ENCODE measurements around the gene S1PR1. TPM values are rescaled to one million over a fixed set of nuclear protein-coding genes. Genes with fewer than 3 reads are reported as not detected.

Gene S1PR1
- total and polyA plus RNA-seq, 2 donors (not counting 3 experiments of a cell fraction or from before 2014, with no cell fraction given): 137 to 387 TPM

DNA sequence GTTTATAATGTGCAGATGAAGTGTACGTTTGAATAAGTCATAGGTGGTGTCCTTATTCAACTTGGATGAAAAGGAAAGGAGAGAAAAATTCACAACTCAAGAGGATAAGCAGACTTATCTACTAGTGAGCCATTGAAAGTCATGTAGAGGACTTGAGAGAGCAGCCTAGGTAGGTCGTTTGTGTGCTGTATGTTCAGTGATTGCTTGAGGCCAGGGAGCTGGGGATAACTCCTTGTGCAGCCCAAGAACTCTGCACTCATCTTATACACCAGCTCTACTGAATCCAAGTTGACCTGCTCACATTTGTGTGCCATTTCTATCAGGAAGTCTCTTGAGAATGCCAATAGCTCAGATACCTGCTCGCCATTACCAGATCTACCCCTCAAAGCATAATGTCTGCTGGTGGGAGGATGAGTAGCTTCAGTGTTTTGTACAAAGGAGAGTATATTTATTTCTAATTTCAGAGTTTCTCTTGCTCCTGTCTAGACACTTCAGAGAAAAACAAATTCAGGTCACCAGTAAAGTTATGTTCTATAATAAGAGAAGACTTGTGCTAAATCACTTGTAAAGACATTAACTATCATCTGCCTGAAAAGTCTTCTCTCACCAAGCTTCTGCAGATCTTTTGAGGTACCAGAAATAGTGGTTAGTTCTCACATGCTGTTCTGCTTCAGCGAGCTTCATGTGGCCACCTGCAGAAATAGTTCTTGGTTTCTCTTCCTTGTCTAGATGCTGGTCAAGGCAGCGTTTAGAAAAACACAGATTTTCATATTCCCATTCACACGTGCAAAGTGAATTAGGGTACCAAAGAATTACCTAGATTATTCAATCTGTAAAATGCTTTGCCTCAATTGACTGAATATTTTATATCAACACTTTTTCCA, 10.8 kb downstream of the S1PR1 start:
- Histone ChIP-seq H2AFZ (ENCODE audit: low read depth, low read length) (no peak overlapping the region), H3K9ac (replicated peaks; ENCODE audit: extremely low read depth, insufficient read depth, low read length) (no peak overlapping the region), H3K4me3 (replicated peaks in 1 of 3; ENCODE audit: insufficient read depth in 1 of 3, low read depth in 1 of 3, low read length in 3 of 3) (no peak overlapping the region), H3K27me3 (ENCODE audit: control insufficient read depth in 2 of 2, insufficient read depth in 2 of 2, low read length in 2 of 2) (no peaks in the 10 kb centered on the region), H3K9me3 (replicated peaks; ENCODE audit: control insufficient read depth, insufficient read depth, low read length) (no peaks in the 10 kb centered on the region), H3K9me1 (replicated peaks; ENCODE audit: control insufficient read depth, extremely low read depth, insufficient read depth, low read length) (no peaks in the 10 kb centered on the region), H3K79me2 (ENCODE audit: control insufficient read depth, insufficient read depth, low read length) (no peaks in the 10 kb centered on the region), H3K36me3 (ENCODE audit: control insufficient read depth in 2 of 2, extremely low read depth in 1 of 2, insufficient read depth in 2 of 2, low read length in 2 of 2) (no peaks in the 10 kb centered on the region), H3K27ac (ENCODE audit: insufficient read depth, low read depth, low read length) (no peak overlapping the region), H3K4me1 (ENCODE audit: control insufficient read depth, extremely low read depth, insufficient read depth, low read length) (peaks cover 38% of the 10 kb centered on the region), H3K4me2 (ENCODE audit: insufficient read depth, low read length) (no peak overlapping the region), H4K20me1 (replicated peaks; ENCODE audit: control insufficient read depth, extremely low read depth, insufficient read depth, low read length) (no peaks in the 10 kb centered on the region)
- TF ChIP-seq MYC (IDR thresholded peaks at IDR 0.05; ENCODE audit: low read depth, low read length): no peak
- no peak for TF ChIP-seq GATA2 (IDR thresholded peaks at IDR 0.05; ENCODE audit: insufficient read depth, insufficient read length, low read depth, low read length)
- no peak for TF ChIP-seq JUN (IDR thresholded peaks at IDR 0.05; ENCODE audit: borderline replicate concordance, insufficient read depth, insufficient read length, low read depth)
- TF ChIP-seq, protein P1, sequence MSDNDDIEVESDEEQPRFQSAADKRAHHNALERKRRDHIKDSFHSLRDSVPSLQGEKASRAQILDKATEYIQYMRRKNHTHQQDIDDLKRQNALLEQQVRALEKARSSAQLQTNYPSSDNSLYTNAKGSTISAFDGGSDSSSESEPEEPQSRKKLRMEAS (IDR thresholded peaks at IDR 0.05; ENCODE audit: insufficient read depth, insufficient read length): no peak
- TF ChIP-seq POLR2A (IDR thresholded peaks at IDR 0.05; ENCODE audit: low read depth, low read length): no peak
- TF ChIP-seq FOS (IDR thresholded peaks at IDR 0.05; ENCODE audit: borderline replicate concordance, insufficient read depth, low read length): no peak
- CTCF ChIA-PET: interaction anchor here (0.7 to 1.3 kb wide), 4 partner anchors 9 to 41 kb away, joined by 3 to 8 read pairs (median 4); no protein-coding TSS in a partner anchor
- intact Hi-C loops (cut with micrococcal nuclease): no loop called here
- dilution Hi-C loops (cut with MboI; ENCODE audit: extremely low pct_ligation_motif_present, low sequenced_read_pairs): no loop called here
- no peak for FAIRE-seq
- BruUV-seq (replicated peaks): no TSS peak
- POLR2A ChIA-PET: no interaction called here
- no peak for DNase-seq (ENCODE audit: low read depth, low spot score)

DNA sequence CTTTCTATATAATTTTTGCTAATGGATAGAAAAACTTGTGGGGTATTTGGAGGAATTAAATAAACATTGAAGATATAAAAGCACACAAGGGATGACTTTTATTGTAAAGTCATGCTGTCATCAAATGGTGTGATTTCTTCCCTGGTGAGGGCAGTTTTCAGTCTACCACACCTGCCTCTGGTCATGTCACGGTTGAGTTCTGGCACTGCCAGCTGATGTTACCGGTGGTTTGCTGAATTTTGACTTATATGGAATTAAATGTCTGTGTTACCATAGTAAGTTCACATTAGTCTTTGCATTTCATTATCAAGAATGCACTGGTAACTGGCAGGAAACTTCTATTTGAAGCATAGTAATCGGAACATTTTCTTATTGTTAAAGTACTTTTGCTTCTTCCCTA, 13.4 kb downstream of the S1PR1 start:
- peak overlapping the region; percentile 90 for H3K4me2 ChIP-seq (ENCODE audit: insufficient read depth, low read length)

More for the DNA sequence above, 13.4 kb downstream of the S1PR1 start:
- H3K9me3 ChIP-seq (replicated peaks; ENCODE audit: control insufficient read depth, insufficient read depth, low read length): no peaks in the 10 kb centered on the region
- FAIRE-seq: peak; percentile 33
- TF ChIP-seq, protein P2, sequence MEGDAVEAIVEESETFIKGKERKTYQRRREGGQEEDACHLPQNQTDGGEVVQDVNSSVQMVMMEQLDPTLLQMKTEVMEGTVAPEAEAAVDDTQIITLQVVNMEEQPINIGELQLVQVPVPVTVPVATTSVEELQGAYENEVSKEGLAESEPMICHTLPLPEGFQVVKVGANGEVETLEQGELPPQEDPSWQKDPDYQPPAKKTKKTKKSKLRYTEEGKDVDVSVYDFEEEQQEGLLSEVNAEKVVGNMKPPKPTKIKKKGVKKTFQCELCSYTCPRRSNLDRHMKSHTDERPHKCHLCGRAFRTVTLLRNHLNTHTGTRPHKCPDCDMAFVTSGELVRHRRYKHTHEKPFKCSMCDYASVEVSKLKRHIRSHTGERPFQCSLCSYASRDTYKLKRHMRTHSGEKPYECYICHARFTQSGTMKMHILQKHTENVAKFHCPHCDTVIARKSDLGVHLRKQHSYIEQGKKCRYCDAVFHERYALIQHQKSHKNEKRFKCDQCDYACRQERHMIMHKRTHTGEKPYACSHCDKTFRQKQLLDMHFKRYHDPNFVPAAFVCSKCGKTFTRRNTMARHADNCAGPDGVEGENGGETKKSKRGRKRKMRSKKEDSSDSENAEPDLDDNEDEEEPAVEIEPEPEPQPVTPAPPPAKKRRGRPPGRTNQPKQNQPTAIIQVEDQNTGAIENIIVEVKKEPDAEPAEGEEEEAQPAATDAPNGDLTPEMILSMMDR (IDR thresholded peaks at IDR 0.05; ENCODE audit: extremely low read depth in 1 of 2, insufficient read depth in 1 of 2, low read depth in 1 of 2, low read length in 2 of 2): no peak
- TF ChIP-seq JUN (IDR thresholded peaks at IDR 0.05; ENCODE audit: borderline replicate concordance, insufficient read depth, insufficient read length, low read depth): no peak
- TF ChIP-seq, protein P1 (IDR thresholded peaks at IDR 0.05; ENCODE audit: insufficient read depth, insufficient read length): no peak
- no peak for TF ChIP-seq POLR2A (IDR thresholded peaks at IDR 0.05; ENCODE audit: low read depth, low read length)
- no peak for TF ChIP-seq FOS (IDR thresholded peaks at IDR 0.05; ENCODE audit: borderline replicate concordance, insufficient read depth, low read length)
- no peak for TF ChIP-seq MYC (IDR thresholded peaks at IDR 0.05; ENCODE audit: low read depth, low read length)
- TF ChIP-seq EZH2 (IDR thresholded peaks at IDR 0.05; ENCODE audit: borderline replicate concordance, low read depth, low read length, severe bottlenecking): no peak
- TF ChIP-seq POLR2AphosphoS5 (IDR thresholded peaks at IDR 0.05; ENCODE audit: insufficient read depth, low read depth, low read length): no peak
- TF ChIP-seq GATA2 (IDR thresholded peaks at IDR 0.05; ENCODE audit: insufficient read depth, insufficient read length, low read depth, low read length): no peak
- no peaks in the 10 kb centered on the region for H4K20me1 ChIP-seq (replicated peaks; ENCODE audit: control insufficient read depth, extremely low read depth, insufficient read depth, low read length)
- H3K4me1 ChIP-seq (ENCODE audit: control insufficient read depth, extremely low read depth, insufficient read depth, low read length): peaks cover 20% of the 10 kb centered on the region
- POLR2A ChIA-PET: interaction anchor here (1.3 to 1.9 kb wide), 3 partner anchors 9 to 38 kb away, joined by 3 to 8 read pairs (median 6); no protein-coding TSS in a partner anchor
- intact Hi-C loops (cut with micrococcal nuclease) (loop anchor here (1.0 kb wide), 1 partner anchor 8 kb away; no protein-coding TSS in a partner anchor), dilution Hi-C loops (cut with MboI; ENCODE audit: extremely low pct_ligation_motif_present, low sequenced_read_pairs) (no loop called here)
- peak overlapping the region in 1 of 3 experiments; percentile 11 for H3K4me3 ChIP-seq (replicated peaks in 1 of 3; ENCODE audit: insufficient read depth in 1 of 3, low read depth in 1 of 3, low read length in 3 of 3)
- no peaks in the 10 kb centered on the region for H3K36me3 ChIP-seq (ENCODE audit: control insufficient read depth in 2 of 2, extremely low read depth in 1 of 2, insufficient read depth in 2 of 2, low read length in 2 of 2)
- no peaks in the 10 kb centered on the region for H3K9me1 ChIP-seq (replicated peaks; ENCODE audit: control insufficient read depth, extremely low read depth, insufficient read depth, low read length)
- no peaks in the 10 kb centered on the region for H3K27me3 ChIP-seq (ENCODE audit: control insufficient read depth in 2 of 2, insufficient read depth in 2 of 2, low read length in 2 of 2)
- DNase-seq (ENCODE audit: low read depth, low spot score): no peak
- H3K9ac ChIP-seq (replicated peaks; ENCODE audit: extremely low read depth, insufficient read depth, low read length): peak overlapping the region; percentile 52
- TSS peak; percentile 99 for BruUV-seq (replicated peaks)
- peak overlapping the region; percentile 88 for H2AFZ ChIP-seq (ENCODE audit: low read depth, low read length)
- no peaks in the 10 kb centered on the region for H3K79me2 ChIP-seq (ENCODE audit: control insufficient read depth, insufficient read depth, low read length)
- CTCF ChIA-PET: interaction anchor here (1.0 to 3.7 kb wide), 8 partner anchors 10 to 381 kb away, joined by 3 to 31 read pairs (median 4); no protein-coding TSS in a partner anchor
- peak overlapping the region; percentile 88 for H3K27ac ChIP-seq (ENCODE audit: insufficient read depth, low read depth, low read length)

All from endothelial cell of umbilical vein (primary cell).